ENCODE results near the gene AKR1B1.

- TF ChIP-seq ZBTB40 (IDR thresholded peaks at IDR 0.05) = no peak
- TF ChIP-seq ZBTB40 (CRISPR knock-in tag; IDR thresholded peaks at IDR 0.05) = no peak
- no peak for TF ChIP-seq EZH2 (IDR thresholded peaks at IDR 0.05; ENCODE audit: borderline replicate concordance, low read depth, low read length)
Observed at GRCh38 chr7:134394056-134394455, 64.8 kb downstream of the AKR1B1 start.
